Putamen (tissue), 1 donor: Measurements from ENCODE around the gene NUP210.

Experiments
- DNase-seq: peaks from one replicate; pipeline ENCODE4 v3.0.0-alpha.2; 2016; ENCODE audit warnings: low spot score

Gene NUP210

GRCh38 chr3:13375464-13375863 is 44.7 kb downstream of the NUP210 start:
- DNase-seq = no peak

GRCh38 chr3:13373975-13374586 is 46.0 kb downstream of the NUP210 start:
- DNase-seq = no peak

- DNase-seq = no peak
Observed at GRCh38 chr3:13372656-13373055, 47.5 kb downstream of the NUP210 start.

GRCh38 chr3:13372126-13372525 is 48.0 kb downstream of the NUP210 start:
- DNase-seq = no peak

GRCh38 chr3:13371100-13372075 is 48.7 kb downstream of the NUP210 start:
- no peak for DNase-seq

GRCh38 chr3:13370609-13371008 is 49.5 kb downstream of the NUP210 start:
- DNase-seq = no peak

- DNase-seq = no peak
Observed at GRCh38 chr3:13370055-13370454, 50.1 kb downstream of the NUP210 start.

- DNase-seq = no peak
Observed at GRCh38 chr3:13368834-13369233, 51.3 kb downstream of the NUP210 start.

GRCh38 chr3:13367728-13368127 is 52.4 kb downstream of the NUP210 start:
- DNase-seq = no peak

- no peak for DNase-seq
Observed at GRCh38 chr3:13365390-13366379, 54.4 kb downstream of the NUP210 start.

GRCh38 chr3:13364602-13365271 is 55.4 kb downstream of the NUP210 start:
- no peak for DNase-seq

- no peak for DNase-seq
Observed at GRCh38 chr3:13362551-13362950, 57.6 kb downstream of the NUP210 start.

GRCh38 chr3:13359916-13360315 is 60.2 kb downstream of the NUP210 start:
- no peak for DNase-seq

GRCh38 chr3:13358643-13359042 is 61.5 kb downstream of the NUP210 start:
- DNase-seq = no peak

GRCh38 chr3:13358051-13358450 is 62.1 kb downstream of the NUP210 start:
- DNase-seq = no peak

GRCh38 chr3:13357074-13357473 is 63.0 kb downstream of the NUP210 start:
- DNase-seq = no peak

GRCh38 chr3:13353936-13354542 is 66.1 kb downstream of the NUP210 start:
- no peak for DNase-seq

GRCh38 chr3:13353506-13353905 is 66.6 kb downstream of the NUP210 start:
- DNase-seq = no peak

GRCh38 chr3:13352621-13353131 is 67.4 kb downstream of the NUP210 start:
- no peak for DNase-seq

- no peak for DNase-seq
Observed at GRCh38 chr3:13349823-13350222, 70.3 kb downstream of the NUP210 start.
